Ecto neural progenitor cell (in vitro differentiated cells): ENCODE data around the gene HCK.

Source experiments
- DNase-seq: peaks from one replicate; pipeline ENCODE4 v3.0.0-alpha.2; 2018; ENCODE audit warnings: low spot score

HCK gene

DNA sequence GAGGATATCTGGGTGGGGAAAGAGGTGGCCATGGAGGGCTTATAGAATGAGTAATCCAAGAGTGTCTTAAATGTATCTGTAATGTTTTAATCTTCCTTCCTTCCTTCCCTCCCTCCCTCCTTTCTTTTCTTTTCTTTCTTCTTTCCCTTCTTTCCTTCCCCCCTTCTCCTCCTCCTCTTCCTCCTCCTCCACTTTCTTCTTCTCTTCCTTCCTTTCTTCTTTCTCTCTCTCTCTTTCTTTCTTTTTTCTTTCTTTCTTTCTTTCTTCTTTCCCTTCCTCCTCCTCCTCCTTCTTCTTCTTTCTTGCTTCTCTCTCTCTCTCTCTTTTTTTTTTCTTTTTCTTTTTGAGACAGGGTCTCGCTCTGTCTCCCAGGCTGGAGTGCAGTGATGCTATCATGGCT is 7.1 kb downstream of the HCK start:
- no peak for DNase-seq

DNA sequence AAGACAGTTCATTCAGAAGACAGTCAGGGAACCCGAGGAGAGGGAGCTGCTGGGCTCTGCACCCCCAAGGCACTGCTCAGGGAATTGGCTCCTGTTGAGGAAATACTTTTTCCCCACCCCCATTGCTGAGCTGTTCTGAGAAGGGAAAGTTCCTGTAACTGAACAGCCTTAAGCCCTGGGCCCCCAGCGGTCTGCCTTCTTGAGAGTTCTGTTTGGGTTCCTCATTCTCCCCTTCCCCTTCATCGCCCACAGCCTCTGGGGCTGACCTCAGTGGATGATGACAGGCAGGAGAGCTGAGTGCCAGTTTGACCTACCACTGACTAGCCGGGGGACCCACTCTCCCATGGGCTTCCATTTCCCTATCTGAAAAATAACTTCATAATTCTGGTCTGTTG is 10.7 kb downstream of the HCK start:
- no peak for DNase-seq

DNA sequence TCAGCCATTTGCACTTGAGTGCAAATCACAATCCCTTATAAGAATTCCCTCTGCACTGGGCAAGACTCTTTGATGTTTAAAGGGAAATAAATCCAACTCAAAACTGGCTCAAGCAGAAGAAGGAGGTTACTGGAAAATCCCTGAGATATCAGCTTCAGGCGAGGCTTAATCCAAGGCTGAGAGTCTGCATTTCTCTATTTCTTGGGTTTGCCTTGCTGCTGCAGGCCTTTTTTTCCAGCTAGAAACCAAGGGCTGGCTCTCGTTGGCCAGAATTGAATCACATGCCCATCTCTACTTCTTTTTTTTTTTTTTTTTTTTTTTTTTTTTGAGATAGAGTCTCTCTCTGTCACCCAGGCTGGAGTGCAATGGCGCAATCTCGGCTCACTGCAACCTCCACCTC is 11.7 kb downstream of the HCK start:
- DNase-seq = no peak

DNA sequence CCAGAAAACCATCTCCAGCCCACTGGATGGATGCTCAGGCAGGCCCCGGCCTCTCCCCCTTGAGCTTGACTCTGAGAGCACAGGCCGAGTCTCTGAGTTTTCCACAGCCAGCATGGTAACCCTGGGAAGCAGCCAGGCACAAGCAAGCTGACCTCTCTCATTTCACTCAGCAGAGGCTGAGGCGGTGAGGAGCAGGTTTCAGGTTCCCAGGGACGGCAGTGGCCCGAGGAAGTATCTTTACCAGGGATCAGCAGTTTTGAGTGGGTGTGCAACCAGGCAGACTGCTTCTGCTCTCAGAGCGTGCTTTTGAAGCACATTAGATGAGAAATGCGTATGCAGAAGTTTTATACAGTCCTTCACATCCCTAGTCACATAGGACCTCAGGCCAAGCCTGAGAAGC is 12.6 kb downstream of the HCK start:
- no peak for DNase-seq

DNA sequence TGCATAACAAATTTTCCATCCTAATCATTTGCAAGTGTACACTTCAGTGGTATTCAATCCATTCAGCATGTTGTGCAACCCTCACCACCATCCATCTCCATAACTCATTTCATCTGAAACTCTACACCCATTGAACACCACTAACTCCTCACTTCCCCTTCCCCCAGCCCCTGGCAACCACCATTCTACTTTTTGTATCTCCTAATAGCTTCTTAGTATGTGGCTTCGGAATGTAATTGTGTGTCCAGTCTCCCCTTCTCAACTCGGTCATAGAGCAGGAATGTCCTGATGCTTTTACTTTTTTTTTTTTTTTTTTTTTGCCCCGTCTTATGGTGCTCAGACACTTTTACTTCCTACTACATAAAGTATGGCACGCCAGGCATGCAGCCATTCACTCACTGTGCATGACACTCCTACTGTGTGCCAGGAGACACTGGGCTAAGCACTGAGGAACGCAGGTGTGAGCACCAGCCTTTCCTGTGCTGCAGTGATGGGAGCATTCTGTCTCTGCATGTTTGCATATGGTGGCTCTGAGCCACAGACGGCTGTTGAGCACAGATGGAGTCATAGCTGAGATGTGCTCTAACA is 15.3 kb downstream of the HCK start:
- DNase-seq = no peak

DNA sequence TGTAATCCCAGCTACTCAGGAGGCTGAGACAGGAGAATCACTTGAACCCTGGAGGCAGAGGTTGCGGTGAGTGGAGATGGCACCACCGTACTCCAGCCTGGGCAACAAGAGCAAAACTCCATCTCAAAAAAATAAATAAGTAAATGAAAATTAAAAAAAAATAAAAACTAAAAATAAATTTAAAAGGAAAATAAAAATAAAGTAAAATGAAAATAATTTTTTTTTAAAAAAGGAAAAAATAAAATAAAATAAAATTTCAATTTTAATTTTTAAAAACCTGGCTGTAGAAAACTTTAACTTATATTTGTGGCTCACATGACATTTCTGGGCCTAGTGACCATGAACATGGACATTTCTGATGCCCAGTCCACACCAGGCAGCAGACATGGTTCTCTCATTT is 16.1 kb downstream of the HCK start:
- no peak for DNase-seq

DNA sequence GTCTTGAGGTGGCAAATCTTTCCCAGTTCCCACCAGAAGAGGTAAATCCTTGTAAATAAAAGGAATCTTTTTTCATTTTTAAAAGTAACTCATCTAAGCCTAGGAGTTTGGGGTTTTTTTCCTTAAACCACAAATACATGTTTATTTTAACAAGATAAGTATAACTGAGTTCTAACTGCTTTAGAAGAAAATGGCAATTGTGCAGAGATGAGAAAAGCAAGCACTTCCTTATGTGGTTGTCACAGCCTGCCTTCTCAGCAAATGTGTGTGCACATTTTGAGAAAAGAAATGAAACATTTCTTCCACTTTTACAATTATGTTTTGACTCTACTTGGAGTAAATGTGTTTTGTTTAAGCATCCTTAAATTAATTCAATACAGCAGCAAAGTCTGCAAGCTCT is 17.7 kb downstream of the HCK start:
- no peak for DNase-seq

DNA sequence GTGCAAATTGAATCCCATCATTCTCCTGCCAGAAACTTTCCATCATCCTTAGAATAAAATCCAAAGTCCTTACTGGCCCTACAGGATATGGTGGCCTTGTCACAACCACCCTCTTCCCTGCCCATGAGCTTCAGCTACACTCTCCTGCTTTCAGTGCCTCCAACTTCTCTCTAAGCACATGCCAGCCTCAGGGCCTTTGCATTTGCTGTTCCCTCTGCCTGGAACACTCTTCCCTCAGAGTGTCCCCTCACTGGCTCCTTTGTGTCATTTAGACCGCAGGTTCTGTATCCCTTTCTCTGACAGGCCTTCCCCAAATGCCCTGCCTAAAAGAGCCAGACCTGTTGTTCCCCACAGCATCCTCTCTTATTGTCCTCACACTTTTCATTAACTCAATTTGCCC is 18.2 kb downstream of the HCK start:
- DNase-seq = no peak

DNA sequence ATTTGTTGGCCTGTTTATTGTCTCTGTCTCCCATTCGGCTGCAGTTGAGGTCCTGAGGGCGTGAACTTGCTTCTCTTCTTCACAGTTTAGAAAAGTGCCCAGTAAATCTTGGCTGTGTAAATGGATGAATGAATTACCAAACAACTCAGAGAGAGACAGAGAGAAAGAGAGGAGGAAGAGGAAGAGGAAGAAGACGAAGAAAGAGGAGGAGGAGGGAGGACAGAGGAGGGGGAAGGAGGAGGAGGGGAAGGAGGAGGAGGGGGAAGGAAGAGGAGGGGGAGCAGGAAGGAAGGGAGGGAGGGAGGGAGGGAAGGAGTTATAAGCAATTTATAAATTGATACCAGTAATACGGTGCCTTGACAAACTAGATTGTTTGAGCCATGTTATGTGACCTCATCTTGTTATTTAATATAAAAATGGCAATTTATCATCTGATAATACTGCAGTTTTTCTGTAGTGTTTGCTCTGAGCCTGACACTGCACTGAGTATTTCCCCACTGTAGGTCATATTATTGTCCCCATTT is 18.7 kb downstream of the HCK start:
- DNase-seq = no peak

DNA sequence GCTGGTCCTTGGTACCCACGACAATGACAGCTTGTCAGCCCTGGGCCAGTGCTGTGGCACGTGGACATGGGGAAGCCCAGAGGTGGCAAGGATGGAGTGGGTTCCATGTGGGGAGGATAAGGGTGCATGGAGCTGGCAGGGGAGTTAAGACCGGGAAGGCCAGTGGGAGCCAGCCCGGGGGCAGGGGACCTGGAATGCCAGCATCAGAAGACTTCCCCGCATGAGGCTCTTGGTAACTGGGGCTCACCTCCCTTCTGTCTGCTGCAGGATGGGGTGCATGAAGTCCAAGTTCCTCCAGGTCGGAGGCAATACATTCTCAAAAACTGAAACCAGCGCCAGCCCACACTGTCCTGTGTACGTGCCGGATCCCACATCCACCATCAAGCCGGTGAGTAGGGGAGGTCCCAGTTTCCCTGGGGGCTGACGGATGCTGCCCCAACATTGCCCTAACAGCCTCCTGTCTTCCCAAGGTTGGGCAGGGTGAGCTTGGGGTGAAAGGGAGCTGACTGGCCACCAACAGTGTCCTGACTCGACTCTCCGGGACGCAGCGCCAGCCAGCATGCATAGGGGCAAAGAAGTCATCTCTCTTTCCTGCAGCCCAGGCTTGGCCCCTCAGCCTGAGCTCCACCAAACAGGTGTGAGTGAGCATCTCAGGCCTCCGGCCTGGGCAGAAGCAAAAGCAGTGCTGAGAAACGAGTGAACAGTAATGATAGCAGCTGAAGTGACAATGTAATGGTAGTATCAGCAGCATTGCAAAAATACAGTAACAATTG is 19.5 kb downstream of the HCK start:
- DNase-seq = no peak

DNA sequence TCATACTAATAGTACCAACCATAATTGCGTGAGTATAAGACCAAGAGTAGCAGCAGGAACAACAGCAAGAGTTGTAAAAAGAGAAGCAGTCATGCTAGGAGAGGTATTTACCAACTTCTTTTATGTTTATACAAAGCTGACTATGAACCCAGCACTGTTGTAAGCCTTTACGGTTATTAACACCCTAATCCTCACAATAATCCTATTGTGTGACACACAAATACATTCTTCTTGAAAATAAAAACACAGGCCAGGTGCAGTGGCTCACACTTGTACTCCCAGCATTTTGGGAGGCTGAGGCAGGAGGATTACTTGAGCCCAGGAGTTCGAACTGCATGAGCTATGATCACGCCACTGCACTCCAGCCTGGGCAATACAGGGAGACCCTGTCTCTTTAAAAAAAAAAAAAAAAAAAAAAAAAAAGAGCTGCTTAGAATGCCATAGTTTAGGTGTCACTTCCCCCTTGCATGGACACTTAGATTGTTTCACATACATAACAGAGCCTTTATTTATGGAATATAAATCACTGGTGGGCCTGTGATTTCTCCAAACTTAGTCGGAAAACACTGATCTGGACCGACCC is 20.2 kb downstream of the HCK start:
- DNase-seq = no peak

DNA sequence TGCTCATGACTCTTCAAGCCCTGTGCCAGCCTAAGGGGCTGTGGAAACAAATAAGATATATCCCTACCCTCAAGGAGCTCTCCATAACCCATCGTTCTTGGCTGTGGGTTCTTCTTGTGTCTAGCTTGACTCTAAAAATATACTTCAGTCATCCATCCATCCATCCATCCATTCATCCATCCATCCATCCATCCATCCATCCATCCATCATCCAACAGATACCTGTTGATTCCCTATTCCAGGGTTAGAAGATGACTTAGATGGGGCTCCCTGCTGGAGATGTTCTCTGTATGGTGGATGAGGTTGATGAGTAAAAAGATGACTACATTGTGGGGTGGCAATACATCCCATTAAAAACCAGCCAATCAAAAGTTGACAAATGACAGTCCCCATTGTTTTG is 23.5 kb downstream of the HCK start:
- DNase-seq = no peak

DNA sequence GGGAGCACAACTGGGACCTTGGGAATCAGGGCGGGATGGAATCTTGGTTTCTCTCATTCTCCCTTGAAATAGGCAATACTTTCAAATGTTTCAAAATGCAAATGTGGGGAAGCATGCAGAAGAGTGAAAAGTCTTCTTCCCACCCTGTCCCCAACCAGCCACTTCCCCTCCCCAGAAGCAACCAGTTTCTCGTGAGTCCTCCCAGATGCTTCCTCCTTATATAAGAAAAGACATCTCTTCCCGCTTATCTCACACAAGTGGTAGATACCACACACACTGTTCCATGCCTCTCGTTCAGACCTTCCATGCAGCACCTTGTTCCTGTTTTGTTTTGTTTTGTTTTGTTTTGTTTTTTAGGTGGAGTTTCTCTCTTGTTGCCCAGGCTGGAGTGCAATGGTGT is 25.1 kb downstream of the HCK start:
- no peak for DNase-seq

DNA sequence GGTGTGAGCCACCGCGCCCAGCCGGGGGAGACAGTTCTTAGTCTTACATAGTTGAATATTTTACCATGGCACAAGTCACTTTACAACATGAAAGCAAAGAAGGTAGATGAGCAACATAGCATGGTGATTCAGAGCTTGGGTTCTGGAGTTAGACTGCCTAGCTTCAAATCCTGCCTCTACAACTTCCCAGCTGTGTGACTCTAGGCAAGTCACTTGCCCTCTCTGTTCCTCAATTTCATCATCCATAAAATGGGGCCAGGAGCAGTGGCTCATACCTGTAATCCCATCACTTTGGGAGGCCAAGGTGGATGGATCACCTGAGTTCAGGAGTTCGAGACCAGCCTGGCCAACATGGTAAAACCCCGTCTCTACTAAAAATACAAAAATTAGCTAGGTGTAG is 26.3 kb downstream of the HCK start:
- no peak for DNase-seq

DNA sequence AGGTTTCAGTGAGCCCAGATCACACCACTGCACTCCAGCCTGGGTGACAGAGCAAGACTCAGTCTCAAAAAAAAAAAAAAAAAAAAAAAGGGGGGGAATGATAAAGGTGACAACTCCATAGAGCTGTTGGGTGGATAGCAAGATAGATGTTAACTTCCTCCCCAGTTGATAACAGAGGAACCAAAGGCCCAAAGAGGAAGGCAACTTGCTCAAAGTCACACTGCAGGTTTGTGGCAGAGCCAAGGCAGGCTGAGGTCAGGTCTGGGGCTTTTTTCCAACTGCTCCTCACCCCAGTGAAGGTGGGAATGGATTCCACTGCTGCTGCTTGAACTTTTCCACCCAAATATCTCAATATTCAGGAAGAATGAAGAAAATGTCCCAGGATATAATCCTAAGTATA is 26.7 kb downstream of the HCK start:
- DNase-seq = no peak

DNA sequence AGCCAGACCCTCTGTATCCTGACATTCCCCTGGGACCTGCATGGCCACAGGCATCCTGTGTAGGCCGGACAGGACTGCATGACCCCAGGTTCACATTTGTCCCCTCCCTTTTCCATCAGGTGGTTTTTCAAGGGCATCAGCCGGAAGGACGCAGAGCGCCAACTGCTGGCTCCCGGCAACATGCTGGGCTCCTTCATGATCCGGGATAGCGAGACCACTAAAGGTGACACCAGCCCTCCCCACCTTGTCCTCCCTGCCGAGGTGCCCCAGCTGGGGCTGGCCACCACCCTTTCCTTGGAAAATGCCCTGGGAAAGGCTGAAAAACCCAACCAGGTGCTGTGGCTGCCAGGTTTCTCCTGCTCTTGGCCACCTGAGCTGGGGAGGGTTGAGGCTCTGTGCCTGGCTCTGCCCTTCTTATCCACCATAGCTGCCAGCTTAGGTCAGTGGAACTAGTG is 27.6 kb downstream of the HCK start:
- no peak for DNase-seq

DNA sequence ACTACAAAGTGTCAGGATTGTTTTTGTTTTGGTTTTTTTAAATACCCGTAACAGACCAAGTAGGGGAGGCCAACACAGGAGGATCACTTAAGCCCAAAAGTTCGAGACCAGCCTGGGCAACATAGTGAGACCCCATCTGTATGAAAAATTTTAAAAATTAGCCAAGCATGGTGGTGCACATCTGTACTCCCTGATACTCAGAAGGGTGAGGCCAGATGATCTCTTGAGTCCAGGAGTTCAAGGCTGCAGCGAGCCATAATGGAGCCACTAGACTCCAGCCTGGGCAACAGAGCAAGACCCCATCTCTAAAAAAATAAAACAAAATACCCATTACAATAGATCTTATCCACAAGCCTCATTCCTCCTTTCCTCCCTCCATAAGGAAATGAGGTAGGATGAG is 28.7 kb downstream of the HCK start:
- DNase-seq = no peak

DNA sequence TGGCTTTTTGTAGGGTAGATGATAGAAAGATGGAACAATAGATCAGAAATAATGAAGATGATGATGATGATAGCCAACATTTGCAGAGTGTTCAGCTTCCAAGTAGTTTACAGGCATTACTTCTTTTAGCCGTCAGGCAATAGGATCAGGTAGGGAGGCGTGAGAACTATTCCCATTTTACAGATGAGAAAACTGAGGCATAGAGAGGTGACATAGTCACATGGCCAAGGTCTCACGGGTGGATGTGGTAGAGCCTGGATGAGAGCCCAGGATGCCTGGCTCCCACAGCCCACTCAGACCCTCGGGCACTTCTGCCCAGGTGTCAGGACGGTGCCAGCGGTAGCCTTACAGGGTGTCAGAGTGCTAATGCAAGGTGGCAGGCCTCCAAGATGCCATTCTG is 31.4 kb downstream of the HCK start:
- no peak for DNase-seq

DNA sequence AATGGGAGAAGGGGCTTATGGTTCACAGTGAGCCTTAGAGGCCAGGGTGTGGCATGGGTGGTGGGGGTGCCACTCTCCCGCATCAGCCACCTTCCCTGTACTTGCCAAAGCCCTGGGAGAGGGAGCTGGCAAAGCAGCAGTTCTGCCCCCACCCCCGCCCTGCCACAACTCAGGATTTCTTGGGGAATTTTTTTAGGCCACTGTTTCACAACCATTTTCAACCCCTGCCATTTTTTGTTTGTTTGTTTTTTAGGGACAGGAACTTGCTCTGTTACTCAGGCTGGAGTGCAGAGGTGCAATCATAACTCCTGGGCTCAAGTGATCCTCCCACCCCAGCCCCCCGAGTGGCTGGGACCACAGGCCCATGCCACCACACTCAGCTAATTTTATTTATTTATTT is 35.0 kb downstream of the HCK start:
- DNase-seq = no peak

DNA sequence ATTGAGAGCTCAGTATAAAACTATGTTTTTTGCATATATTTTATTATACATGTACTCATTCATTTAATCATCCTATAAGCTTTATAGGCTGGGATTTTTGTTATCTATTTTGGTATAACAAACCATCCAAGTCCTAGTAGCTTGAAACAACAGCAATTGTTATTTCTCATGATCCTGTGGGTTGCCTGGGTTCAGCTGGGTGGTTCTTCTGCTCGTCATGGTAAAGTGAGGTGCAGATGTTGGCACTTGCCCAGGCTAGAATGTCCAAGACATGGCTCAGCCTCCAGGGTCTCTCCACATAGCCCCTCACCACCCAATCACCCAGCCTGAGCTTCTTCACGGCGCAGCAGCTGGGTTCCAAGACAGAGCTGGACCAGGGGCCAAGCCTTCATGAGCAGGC is 36.7 kb downstream of the HCK start:
- no peak for DNase-seq

DNA sequence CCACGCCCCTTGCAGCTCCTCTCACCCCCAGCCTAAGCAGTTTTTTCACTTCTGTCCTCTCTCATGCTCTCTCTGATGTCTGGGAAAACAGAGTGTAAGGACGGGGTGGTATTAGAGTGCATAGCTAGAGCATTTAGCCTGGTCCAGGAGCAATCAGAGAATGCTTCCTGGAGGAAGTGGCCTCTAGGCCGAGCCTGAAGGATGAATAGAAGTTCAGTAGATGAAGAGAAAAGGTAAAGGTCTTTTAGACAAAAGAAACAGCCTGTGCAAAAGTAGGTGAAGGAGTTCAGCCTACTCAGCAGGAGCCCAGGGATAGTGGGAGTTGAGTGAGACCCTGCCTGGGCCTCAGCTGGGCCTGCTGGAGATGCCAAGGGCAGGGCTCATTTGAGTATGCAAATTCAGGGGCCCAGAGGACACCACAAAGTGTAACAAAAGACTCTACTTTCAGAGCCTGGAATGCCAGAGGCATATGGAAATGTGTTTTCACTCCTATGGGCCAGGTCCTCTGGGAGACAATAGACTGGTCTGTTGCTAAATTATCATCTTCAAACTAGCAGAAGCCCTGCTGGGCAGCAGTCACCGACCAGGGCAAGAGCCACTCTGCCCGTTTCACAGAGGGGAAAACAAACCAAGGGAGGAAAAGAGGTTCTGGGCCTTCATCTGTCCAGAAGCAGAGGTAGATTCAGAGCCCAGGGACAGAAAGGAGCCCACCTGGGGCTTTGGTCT is 37.8 kb downstream of the HCK start:
- no peak for DNase-seq

DNA sequence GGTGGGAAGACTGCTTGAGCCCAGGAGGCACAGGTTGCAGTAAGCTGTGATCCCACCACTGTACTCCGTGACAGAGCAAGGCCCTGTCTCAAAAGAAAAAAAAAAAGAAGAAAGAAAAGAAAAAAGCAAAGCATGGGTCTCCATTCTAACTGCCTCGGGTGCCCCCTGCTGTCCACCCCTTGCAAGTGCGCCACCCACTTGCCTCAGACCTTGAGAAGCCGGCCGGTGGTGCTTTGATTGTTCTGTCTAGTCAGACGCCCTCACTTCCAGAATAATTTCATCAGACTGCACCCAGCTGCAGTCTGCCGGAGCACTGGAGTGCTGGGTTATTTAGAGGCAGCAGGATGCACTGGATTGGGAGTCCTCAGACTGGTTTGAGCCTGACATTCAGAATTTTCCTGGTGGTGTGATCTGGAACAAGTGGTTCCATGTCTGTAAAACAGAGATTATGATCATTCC is 39.9 kb downstream of the HCK start:
- DNase-seq = peak; percentile 91

DNA sequence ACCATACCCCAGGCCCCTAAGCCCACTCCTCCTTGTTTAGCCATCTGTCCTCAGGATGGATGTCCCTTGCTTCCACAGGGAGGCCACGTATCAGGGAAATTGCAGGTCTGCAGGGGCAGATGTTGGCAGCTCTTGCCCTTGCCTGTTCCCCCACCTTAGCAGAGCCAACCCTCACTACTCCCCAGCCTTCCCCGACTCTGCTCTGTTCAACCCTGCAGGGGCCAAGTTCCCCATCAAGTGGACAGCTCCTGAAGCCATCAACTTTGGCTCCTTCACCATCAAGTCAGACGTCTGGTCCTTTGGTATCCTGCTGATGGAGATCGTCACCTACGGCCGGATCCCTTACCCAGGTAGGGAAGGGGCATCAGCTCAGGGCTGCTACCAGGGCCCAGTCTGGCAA is 46.7 kb downstream of the HCK start:
- no peak for DNase-seq
